GM18505 (cell line): ENCODE measurements around the gene HGFAC.
"Not testable (repeated sequence)": the region's sequence is repeated elsewhere in the genome, so short reads cannot be mapped to it uniquely, and the experiment has no call there.

ENCODE experiments used
- ATAC-seq: cut with Tn5 transposase; IDR thresholded peaks from one replicate; pipeline ENCODE4 v1.9.1; 2021; ENCODE audit not compliant: unreplicated experiment
- POLR2A ChIP-seq: IDR thresholded peaks from 4 replicates; pipeline ENCODE4 v1.6.1; 2011; ENCODE audit warnings: borderline replicate concordance; ENCODE audit not compliant: insufficient read depth, insufficient read length; ENCODE audit errors: extremely low read depth

The HGFAC gene

DNA sequence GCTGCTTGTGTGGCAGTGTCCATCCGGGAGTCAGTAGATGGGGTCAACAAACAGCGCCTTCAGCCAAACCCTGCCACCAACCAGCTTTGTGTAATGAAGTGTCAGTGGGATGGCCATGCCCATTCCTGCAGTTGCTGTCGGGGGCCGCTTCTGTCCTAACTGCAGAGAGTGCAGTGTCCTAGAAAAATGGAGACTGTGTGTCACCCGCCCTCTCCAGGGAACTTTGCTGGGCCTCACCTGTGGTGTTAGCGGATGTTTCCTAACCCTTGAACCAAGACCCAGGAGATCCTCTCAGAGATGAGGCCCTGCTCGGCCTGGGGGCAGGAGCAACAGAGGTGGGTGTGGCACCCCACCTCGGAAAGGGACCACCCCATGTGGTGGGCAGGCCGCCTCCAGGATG is 35.3 kb upstream of the HGFAC start:
- TF ChIP-seq POLR2A, result no peak
- ATAC-seq, result no peak

DNA sequence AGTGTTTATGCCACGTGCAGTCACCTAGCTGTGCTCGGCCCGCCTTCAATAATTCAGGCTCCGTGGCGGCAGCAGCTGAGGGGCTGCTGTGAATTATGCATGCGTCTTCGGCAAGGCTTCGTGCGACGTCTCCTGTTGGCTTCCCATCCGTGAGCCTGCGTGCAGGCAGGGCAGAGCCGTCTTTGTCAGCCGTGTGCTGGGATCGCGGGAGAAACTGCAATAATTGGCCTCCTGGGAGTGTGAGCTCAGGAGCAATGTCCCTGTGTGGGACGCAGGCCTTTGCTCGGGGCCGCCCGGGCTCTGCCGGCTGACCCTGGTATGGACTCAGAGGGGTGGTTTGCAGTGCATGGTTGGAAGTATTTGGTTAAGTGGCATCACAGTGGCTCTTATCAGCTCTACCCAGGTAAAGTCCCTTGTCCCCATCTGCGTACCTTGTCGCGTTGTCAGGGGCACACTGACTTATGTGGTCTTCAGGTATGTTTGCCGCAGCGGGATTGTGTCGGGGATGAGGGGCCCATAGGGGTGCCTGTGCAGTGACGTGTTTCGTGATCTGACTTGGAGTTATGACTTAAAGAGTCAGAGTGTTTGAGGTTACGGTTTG is 34.5 kb upstream of the HGFAC start:
- no peak for TF ChIP-seq POLR2A
- ATAC-seq, result no peak

DNA sequence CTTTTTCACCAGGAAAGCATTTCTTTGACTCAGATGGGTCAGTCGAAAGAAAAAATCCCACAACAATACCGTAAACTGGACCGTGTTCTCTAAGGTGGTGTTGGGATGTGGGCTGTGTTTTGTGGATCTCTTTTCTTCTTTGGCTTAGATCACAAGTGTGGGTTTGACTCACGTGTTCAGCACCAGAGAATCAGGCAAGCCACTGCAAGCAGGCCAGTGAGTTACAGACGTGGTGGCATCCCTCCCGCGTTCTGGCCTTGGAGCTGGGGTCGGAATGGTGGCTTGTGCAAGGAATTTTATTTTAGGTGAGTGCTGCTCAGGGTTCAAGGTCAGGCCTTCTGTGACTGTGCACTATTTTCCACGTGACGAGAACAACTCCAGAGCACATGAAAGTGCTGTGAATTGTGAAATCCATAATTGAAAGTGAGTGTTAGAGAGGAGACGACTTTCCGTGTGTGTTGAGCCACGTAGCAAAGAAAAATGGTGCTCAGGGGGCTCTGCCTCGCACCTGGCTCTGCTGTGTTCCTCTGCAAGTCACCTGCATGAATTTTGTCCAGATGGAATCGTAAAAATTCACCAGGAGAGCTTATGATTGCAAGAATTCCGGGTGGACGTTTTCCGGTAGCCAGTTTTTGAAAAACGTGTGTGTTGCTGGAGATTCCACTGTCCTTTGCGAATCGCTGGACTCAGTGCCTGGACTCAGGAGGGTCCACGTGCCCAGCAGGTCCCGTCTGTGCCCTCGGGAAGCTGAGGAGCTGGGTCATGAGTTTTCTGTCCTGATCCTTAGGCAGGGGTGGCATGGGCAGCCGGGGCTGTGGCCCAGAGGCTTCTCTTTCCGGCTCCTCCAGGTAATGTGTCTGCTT is 33.6 kb upstream of the HGFAC start:
- ATAC-seq, result no peak

DNA sequence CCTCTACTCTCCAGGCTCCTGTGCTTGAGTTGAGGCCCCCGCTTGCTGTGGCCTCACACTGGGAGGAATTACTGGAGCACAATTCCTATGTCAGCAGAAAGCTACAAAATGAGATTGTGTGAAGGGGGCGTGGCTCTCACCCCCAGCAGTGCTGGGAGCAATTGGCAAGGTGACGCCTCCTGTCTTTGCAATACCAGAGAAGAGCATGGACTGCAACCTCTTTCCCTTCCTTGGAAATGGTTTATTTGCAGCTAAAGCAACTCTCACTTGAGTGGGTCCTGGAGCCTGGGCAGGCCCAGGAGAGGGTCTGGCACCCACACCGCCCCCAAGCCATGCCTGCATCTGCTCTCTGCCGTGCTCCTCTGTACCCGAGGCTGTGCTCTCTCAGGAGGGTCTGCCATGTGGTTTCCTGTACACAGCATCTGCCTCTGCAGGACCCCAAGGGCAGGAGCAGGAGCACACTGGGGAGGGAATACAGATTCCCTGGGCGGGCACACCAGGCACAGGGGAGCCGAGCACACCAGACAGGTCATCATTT is 32.9 kb upstream of the HGFAC start:
- TF ChIP-seq POLR2A, result no peak
- ATAC-seq, result no peak

More for the DNA sequence above, 33.6 kb upstream of the HGFAC start:
- TF ChIP-seq POLR2A, result no peak

DNA sequence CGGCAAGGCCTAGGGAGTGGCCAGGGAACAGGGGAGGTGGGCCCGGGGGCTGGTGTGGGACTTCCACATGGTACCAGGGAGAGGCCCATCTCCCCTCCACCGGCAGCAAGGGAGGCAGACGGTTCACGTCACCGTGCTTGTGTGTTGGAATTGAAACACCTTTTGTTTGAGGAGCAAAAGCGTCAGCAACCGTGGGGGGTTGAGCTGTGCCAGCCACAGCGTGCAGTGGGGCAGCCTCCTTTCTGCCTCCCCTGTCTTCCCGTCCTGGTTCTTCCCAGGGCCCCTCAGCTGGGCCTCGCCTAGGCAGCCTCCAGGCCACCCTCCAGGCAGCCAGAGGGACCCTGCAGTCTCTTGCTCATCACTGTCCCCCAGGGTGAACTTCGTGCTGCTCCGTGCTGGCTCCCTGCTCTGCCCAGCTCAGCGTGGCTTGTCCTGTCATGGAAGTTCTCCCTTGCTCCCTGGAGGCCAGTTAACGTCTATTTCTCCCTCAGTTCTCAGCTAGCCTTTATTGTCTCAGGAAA is 32.1 kb upstream of the HGFAC start:
- no peak for TF ChIP-seq POLR2A

DNA sequence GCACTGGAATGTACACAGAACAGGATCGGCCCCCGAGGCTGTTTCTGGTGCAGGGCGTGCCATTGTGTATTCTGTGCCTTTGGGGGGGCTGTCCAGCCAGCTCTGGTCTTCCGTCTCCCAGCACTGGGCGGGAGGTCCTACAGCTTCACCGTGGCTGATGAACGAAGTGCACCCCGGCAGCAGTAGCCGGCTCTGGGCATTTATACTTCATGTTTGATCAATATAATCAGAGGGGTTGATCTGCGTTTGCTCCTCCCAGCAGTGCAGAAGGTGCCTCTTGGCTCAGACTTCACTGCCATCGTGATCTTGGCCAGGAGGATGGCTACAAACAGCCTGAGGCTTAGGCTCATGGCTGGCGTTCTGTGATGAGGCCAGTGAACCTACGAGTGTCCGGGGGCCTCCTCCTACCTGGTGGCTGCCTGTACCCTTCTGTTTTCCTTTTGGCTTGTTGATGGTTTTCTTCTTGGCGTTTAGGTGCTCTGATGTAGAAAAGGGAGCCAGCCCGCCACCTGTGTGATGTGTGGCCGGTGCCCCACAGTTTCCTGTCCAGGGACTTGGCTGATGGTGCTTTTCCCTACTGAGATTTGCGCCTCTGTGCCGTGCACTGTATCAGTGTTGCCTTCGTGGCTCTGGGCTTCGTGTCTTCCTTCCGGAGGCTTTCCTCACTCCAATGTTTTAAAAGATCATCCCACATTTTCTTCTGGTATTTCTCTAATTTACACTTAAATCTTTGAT is 31.2 kb upstream of the HGFAC start:
- TF ChIP-seq POLR2A, result no peak
- no peak for ATAC-seq

More for the DNA sequence above, 32.1 kb upstream of the HGFAC start:
- no peak for ATAC-seq

DNA sequence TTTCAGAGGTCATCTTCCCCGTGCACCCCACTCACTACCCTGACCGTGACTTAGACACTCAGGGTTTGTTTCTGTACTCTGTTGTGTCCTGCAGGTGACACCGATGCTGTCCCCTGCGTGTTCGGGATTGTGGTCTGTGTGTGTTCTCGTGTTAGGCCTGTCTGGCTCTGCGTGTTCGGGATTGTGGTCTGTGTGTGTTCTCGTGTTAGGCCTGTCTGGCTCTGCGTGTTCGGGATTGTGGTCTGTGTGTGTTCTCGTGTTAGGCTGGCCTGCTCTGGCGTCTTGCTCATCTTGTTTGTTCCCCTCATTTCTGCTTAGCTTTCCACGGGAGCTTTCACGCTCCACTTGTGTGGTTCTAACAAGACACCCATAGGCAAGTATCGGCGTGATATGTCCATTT is 30.6 kb upstream of the HGFAC start:
- not testable (repeated sequence) for ATAC-seq

DNA sequence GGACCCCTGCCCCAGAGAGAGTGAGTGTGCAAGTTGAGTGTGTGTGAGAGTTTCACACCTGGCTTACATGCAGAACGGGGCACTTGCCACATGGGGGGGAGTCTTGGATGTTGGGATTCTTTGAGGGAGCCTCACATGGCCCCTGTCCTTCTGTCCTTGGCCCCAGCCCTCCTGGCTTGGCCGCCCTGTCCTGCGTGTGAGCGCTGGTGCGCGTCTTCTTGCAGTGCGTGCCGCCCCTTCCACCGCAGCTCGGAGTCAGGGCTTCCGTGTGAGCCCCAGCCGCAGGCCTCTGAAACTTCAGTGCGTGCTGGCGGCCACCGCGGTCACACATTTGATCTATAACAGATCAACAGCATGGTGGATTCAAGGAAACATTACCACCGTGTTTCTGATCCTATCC is 30.1 kb upstream of the HGFAC start:
- ATAC-seq, result no peak

DNA sequence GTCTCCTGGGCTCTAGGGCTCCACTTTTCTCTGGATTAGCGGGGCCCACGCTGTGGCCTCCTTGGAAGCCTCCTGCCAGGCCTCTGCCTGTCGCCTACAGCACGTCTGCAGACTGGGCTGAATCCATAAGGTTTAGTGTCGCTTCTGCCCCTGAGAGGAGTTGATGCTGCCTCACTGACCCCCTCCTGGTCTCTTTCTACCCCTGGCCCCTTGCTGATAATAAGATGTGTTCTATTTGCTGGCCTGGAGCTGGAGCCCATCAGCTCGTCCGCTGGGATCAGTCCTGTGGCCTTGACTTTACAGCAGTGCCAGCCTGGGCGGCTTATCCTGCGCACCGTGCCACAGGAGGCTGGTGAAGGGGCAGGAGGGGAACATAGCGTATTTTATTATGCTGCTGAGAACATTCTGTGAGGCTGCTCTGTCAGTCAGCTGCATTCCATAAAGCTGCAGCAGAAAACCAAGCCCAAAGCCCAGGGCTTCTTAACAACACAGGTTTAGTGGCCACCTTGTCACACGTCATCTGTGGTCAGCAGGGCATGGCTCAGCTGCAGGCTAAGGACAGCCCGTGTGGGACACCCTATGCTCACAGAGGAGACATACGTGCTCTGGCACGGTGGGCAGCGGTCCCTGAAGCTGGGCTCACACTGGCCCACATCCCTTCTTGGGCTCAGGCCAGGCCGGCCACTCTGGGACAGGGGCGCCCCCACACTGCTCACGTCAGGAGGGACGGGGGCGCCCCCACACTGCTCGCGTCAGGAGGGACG is 29.3 kb upstream of the HGFAC start:
- no peak for ATAC-seq
- no peak for TF ChIP-seq POLR2A

More for the DNA sequence above, 30.1 kb upstream of the HGFAC start:
- no peak for TF ChIP-seq POLR2A

DNA sequence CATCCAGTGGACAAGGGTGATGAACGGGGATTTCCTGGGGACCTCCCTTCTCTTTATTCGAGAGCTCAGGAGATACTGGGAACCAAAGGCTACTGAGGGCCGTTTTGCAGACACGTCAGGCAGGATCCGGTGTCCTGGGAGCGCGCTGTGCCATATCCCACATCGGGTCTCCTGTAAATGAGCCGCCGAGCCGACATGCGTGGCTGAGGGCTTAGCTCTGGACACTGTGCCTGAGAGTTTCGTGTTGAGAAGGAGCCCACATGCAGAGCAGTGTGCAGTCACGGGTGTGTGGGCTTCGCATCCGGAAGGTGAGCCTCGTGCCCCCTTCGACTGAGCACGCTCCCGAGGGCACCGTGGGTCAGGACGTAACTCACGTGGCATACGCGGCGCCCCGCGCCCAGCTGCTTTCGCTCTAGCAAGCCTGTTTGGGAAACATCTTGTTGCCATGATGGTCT is 28.5 kb upstream of the HGFAC start:
- no peak for TF ChIP-seq POLR2A
- ATAC-seq, result no peak

DNA sequence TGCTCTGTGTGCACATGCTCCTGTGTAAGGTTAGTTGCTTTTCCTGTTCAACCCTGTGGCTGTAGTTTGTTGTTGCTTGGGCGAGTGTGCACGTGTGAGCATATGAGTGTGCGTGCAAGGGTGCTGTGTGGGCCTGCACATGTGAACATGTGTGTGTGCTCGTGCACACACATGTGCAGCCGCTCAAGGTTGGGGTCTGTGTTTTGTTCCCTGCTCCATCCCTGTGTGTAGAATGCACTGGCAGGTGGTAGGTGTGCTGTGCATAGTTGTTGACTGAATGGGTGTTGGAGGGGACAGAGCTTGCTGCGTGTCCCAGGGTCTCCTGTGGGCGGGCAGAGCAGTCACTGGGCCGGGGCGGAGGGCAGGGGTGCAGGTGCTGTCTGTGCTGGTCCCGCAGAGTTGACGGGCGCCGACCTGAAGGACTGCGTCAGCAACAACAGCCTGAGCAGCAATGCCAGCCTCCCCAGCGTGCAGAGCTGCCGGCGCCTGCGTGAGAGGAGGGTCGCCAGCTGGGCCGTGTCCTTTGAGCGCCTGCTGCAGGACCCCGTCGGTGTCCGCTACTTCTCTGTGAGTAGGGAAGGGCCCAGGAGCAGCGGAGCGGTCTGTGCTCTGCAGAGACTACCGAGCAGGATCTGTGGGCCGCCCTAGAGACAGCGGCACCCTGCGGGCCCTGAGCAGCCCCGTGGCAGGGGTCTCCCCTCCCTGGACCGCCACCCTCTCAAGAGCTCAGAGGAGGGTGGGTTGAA is 27.9 kb upstream of the HGFAC start:
- ATAC-seq, result no peak
- no peak for TF ChIP-seq POLR2A
